HEK293 (cell line): ENCODE measurements around the gene ATRNL1.

Source experiments
- ZNF624 ChIP-seq: fragments of 450-650 bp; formaldehyde crosslinking; IDR thresholded peaks from 2 replicates; pipeline ENCODE4 v1.5.1; 2017; ENCODE audit warnings: missing biosample characterization, missing genetic modification characterization
- TF ChIP-seq, protein P1 (sequence below): fragments of 450-650 bp; formaldehyde crosslinking; IDR thresholded peaks from 2 replicates; pipeline ENCODE4 v1.5.1; 2016; ENCODE audit warnings: missing biosample characterization, missing genetic modification characterization

DNA sequence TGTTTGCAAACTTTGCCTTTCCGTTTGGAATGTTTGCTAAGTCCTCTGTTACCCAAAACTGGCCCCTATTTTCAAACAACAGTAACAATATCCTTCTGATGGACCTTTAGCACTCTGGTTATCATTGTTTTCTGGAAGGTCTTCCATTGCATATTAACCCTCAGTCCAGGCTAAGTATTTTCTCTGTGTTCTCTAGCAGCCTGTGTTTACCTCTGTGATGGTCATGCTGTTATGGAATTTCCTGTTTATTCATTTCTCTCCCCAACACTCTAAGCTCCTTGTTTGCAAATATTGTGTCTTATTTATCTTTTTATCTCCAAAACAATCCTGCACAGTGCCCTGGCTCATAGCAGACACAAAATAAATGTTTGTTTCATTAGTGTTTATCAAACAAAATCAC lies 560.3 kb downstream of the ATRNL1 start:
- TF ChIP-seq ZNF624 (tag by site-specific recombination) = no peak
- TF ChIP-seq, protein P1, sequence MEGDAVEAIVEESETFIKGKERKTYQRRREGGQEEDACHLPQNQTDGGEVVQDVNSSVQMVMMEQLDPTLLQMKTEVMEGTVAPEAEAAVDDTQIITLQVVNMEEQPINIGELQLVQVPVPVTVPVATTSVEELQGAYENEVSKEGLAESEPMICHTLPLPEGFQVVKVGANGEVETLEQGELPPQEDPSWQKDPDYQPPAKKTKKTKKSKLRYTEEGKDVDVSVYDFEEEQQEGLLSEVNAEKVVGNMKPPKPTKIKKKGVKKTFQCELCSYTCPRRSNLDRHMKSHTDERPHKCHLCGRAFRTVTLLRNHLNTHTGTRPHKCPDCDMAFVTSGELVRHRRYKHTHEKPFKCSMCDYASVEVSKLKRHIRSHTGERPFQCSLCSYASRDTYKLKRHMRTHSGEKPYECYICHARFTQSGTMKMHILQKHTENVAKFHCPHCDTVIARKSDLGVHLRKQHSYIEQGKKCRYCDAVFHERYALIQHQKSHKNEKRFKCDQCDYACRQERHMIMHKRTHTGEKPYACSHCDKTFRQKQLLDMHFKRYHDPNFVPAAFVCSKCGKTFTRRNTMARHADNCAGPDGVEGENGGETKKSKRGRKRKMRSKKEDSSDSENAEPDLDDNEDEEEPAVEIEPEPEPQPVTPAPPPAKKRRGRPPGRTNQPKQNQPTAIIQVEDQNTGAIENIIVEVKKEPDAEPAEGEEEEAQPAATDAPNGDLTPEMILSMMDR (tag by site-specific recombination) = no peak
